Measurements from ENCODE around the gene EPN2.
"Not testable (repeated sequence)": the region's sequence is repeated elsewhere in the genome, so short reads cannot be mapped to it uniquely, and the experiment has no call there.

Gene EPN2

DNA sequence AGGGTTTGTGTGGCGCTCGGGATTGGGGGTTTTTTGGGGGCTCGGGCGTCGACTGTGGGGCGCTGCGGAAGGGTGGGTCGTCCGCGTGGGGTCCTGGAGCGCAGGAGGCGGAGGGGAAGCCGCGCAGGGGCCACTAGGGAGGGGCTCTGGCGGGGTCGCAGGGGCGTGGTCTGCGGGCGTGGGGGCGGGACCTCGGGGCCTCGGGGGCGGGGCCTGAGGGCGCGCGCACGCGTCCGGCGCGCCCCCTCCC lies at the start of gene EPN2:
EPN2 (plus strand) TSS at position 228 of the 250 bp plus-strand sequence. CDS start 45,754 bp downstream, outside the sequence.
- not testable (repeated sequence) for DNase-seq

DNA sequence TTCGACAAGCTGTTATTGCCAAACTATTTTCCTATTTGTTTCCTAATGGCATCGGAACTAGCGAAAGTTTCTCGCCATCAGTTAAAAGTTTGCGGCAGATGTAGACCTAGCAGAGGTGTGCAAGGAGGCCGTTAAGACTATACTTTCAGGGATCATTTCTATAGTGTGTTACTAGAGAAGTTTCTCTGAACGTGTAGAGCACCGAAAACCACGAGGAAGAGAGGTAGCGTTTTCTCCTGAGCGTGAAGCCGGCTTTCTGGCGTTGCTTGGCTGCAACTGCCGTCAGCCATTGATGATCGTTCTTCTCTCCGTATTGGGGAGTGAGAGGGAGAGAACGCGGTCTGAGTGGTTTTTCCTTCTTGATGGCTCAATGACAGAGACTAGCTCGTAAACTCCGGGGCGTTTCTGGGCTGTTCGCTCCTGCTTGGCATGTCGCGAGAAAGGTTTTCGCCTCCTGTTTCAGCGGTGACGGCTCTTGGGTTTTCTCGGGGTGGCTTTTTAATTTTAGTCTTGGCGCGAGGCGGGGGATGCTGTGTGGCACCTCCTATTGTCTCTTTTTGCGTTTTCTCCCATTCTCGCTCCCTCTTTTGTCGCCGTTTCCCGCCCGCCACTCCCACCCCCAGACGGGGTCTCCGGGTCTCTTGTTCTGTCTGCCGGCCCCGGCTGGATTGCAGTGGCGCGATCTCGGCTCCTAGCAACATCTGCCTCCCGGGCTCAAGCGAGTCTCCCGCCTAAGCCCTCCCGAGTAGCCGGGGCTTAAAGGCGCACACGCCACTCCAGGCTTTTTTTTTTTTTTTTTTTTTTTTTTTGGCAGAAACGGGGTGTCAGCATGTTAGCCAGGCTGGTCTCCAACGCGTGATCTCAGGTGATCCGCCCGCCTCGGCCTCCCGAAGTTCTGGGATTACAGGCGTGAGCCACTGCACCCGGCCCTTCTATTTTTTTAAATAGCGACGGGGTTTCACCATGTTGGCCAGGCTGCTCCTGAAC lies 49.0 kb upstream of the EPN2 start:
- not testable (repeated sequence) for DNase-seq

DNA sequence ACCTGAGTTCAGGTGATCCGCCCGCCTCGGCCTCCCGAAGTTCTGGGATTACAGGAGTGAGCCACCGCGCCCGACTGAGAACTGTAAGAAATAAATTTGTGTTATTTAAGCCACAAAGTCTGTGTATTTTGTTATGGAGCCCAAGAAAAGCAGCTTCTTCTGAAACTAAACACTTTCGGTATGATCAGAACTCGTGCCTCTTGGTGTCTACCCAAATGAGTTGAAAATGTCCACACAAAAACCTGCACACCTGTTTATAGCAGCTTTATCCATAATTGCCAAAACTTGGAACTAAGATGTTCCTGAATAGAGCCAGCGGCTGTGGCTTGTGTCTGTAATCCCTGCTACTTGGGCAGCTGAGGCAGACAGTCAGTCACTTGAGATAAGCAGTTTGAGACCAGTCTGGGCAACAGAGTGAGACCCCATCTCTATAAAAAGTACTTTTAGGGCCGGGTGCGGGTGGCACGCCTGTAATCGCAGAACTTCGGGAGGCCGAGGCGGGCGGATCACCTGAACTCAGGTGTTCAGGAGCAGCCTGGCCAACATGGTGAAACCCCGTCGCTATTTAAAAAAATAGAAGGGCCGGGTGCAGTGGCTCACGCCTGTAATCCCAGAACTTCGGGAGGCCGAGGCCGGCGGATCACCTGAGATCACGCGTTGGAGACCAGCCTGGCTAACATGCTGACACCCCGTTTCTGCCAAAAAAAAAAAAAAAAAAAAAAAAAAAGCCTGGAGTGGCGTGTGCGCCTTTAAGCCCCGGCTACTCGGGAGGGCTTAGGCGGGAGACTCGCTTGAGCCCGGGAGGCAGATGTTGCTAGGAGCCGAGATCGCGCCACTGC lies 48.1 kb upstream of the EPN2 start:
- not testable (repeated sequence) for DNase-seq

DNA sequence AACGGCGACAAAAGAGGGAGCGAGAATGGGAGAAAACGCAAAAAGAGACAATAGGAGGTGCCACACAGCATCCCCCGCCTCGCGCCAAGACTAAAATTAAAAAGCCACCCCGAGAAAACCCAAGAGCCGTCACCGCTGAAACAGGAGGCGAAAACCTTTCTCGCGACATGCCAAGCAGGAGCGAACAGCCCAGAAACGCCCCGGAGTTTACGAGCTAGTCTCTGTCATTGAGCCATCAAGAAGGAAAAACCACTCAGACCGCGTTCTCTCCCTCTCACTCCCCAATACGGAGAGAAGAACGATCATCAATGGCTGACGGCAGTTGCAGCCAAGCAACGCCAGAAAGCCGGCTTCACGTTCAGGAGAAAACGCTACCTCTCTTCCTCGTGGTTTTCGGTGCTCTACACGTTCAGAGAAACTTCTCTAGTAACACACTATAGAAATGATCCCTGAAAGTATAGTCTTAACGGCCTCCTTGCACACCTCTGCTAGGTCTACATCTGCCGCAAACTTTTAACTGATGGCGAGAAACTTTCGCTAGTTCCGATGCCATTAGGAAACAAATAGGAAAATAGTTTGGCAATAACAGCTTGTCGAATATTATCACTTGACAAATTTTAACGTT lies 47.3 kb upstream of the EPN2 start:
- not testable (repeated sequence) for DNase-seq

DNA sequence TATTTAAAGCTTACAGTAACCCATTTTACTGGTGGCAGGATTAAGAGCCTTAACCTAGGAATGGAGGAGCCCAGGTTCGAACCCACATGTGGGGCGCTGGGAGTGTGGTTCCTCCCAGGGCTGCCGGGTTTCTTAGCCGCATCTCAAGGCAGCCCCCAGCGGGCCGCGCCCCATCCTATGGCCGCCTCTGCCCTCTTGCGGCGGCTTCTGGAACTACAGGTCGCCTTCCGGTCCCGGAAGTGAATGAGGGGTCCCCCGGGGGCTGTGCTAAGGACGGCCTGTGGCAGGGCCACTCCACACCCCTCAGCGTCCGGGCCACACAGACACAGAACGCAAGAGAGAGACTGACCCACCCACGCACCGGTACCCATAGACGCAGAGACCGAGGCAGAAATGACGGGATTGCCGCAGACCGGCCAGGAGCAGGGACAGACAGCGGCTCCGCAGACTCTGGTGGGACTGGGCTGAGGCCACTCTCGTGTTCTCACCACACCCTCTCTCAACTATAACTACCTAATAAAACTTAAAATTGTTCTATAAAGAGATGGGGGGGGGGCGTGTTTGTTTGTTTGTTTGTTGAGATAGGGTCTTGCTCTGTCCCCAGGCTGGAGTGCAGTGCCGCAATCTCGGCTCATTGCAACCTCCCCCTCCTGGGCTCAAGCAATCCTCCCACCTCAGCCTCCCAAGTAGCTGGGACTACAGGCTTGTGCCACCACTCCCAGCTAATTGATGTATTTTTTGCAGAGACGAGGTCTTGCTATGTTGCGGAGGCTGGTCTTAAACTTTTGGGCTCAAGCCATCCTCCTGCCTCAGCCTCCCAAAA lies 40.6 kb upstream of the EPN2 start:
- not testable (repeated sequence) for DNase-seq

DNA sequence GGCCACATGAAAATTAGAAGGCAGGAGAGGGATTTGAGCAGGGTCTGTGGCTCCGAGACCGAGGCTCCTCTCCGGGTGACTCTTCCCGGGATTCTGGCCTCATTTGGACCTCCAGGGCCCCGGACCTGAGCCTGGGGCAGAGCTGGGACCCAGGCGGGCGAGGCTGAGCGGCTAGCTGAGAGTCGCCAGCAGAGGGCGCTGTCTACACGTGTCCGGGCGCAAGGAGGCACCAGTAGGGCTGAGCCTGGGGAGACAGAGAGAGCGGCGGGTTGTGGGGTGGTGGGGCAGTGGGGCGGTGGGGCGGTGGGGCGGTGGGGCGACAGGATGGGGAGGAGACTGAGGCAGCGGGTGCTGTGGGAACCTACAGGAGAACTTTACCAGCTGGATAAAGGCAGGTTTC lies 34.7 kb upstream of the EPN2 start:
- DNase-seq, result not testable (repeated sequence)

DNA sequence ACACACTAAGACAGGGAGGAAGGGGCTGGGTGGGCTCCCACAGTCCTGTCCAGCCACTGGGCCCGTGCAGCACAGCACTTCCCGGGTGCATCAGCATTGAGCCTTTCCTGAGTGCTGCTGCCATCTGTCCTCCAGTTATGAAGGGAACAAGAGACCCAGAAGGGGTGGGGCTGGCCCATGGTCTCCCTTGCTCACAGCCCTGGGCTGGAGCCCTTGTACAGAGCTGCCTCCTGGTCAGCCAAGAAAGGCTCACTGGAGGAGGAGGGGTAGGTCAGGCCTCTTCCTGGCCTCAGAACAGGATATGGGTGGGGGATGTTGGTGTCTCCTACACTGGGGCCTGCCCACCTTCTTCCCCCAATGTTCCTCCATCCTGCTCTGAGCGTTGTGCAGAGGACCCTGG lies 33.7 kb upstream of the EPN2 start:
- DNase-seq, result not testable (repeated sequence)

DNA sequence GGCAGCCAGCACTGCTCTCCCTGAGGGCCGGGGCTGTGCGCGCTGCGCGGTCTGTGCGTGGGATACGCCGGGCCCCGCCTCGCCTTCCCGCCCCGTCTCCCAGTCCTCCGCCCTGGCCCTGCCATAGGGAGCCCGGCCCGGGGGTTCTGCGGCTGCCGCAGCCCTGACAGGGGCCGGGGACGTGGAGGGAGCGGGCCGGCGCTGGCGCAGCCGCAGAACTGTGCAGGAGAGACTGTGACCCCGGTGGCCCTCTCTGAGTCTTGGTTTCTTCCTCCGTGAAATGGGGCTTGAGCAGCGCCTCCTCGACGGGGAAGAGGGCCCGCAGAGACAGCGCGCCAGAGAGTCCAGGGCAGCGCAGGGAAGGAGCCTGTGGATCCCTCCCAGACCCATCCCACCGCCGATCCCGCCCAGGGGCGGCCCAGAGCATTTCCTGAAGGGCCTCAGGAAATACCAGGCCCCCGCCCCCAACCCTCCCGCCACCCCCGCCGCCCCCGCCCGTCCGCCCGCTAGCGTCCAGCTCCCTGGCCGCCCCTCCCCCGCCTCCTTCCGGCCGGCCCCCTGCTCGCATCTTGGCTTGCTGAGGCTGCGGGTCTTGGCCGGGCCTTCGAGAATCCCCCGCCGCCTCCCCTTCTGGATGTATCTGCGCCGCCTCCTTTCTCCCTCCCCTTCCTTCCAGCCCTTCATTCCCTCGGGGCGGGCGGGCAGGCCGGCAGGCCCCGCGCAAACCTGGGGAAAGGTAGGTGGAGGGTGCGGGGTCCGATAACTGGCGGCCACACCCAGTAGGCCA lies 21.9 kb upstream of the EPN2 start:
- not testable (repeated sequence) for DNase-seq

DNA sequence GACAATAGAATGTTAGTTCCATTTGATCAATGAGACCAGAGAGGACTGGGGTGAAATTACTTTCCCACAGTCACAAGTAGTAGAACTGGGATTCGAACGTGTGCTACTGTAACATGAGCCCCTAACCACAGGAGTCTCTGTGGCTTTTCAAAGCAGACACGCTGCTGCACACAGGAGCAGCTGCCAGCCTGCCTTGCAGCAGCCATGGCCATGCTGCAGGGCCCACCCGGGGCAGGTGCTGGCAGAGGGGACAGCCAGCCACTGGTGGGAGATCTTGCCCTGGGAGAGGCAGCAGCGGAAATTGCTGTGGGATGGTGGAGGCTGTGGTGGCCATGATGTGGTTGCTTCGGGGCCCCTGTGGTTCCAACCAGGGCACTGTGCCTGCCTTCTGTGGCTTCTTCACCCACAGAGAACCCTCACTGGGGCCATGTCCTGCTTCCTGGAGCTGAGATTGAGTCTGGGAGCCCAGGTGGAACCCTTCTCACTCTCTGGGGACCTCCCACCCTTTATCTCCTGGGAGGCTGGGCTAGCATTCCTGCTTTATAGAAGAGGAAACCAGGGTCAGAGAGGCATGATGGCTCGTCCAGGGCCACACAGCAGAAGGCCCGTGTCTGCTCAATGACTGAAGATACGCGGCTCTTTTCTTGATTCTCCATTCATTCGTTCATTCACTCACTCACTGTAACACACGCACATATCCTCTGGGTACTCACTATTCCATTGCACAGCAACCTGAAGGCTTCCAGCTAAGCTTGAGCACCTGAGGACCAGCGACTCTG lies 20.8 kb upstream of the EPN2 start:
- not testable (repeated sequence) for DNase-seq

DNA sequence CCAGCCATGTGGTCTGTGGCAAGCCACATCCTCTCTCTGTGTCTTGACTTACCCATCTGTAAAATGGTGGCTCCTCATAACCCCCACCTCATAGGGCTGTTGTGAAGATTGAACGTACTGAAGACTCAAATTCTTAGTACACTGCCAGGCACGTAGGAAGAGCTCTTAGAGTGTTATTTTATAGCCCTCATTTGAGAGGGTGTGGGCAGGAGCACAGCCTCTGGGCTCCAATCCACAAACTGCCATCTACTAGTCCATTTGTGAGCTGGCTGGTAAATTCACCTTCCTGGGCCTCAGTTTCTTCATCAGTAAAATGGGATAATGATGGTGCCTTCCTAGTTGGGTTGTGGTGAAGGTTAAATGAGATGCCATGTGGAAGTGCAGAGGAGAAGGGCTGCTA lies 18.3 kb upstream of the EPN2 start:
- not testable (repeated sequence) for DNase-seq

DNA sequence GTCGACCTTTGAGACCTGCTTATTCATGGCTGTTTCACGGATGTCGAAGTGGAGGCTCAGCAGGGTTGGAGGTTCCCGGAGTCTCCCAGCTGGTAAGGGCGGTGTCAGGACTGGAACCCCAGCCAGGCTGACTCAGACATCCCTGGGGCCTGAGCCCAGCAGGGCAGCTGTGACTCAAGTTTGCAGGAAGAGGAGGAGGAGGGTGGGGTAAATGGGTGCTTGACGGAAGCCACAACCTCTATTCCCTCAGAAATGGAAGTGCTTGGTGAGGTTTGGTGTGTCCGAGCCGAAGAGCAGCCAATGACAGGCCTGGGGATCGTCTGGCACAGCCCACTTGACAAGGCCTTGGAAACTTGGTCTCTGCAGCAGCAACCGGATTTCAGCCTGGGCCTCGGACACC lies 17.8 kb upstream of the EPN2 start:
- DNase-seq, result not testable (repeated sequence)

DNA sequence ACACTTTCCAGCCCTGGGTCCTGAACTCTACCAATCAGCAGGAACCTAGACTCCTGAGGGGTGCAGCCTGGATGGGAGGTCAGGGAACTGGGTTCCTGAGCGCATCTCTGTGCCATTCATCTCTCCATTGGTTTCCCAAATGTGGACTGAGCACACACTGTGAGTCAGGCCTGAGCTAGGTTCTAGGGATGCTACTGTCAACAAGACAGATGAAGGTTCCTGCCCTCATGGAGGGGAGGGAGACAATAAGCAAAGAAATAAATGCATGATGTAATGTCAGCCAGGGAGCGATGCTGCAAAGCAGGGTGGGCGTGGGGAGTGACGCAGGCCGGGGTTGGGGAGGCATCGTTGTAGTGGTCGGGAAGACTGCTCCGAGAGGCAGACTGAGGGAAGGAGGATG lies 17.0 kb upstream of the EPN2 start:
- not testable (repeated sequence) for DNase-seq

DNA sequence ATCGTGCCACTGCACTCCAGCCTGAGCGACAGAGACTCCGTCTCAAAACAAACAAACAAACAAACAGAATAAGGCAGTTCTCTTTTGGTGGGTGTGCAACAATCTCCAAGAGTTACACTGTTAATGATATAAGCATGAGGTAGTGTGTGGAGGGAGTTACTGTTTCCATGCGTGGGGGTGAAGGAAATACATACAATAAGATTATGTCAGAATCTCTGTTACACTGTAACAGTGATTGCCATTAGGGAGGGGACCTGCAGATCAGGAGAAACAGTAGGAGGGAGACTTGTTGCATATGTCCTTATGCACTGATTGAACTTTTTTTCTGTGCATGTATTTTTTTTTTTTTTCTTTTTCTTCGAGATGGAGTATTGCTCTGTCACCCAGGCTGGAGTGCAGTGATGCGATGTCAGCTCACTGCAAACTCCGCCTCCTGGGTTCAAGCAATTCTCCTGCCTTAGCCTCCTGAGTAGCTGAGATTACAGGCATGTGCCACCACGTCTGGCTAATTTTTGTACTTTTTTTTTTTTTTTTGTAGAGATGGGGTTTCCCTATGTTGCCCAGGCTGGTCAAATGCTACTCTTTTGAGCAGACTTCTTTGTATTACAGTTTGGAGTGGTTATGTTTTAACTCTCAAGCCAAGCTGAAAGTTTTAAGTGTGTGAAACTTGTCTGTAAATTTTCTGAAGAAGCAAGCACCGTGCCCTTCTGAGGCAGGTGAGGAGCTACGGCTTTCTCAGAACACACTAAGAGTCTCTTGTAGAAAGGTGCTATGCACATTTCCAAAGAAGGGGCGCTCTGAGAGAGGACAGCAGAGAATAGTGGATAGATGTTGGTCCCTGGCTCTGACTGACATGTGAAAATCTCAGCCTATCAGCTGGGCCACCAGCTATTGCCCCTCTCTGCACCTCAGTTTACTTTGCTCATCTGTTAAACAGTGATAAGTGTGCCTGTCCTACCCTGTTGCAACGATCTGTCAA lies 10.3 kb upstream of the EPN2 start:
- DNase-seq, result not testable (repeated sequence)

DNA sequence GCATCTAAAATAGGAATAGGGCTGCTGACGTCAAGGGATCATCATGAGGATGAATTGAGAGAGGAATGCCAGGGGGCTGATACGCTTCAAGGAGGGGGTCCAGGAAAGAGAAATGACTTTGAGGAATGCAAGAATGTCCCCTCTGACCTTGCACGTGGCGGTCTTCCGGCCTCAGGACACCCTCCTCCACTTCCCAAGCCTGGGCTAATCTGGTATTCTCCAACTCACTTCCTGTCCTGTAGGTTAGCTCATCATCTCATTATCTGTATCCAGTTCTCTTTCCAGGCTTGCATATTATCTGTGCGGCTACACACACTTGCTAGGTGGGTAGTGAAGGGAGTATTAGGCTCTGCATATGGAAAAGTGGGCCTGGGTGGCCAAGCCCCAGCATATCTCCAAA lies 2.5 kb upstream of the EPN2 start:
- DNase-seq, result not testable (repeated sequence)

DNA sequence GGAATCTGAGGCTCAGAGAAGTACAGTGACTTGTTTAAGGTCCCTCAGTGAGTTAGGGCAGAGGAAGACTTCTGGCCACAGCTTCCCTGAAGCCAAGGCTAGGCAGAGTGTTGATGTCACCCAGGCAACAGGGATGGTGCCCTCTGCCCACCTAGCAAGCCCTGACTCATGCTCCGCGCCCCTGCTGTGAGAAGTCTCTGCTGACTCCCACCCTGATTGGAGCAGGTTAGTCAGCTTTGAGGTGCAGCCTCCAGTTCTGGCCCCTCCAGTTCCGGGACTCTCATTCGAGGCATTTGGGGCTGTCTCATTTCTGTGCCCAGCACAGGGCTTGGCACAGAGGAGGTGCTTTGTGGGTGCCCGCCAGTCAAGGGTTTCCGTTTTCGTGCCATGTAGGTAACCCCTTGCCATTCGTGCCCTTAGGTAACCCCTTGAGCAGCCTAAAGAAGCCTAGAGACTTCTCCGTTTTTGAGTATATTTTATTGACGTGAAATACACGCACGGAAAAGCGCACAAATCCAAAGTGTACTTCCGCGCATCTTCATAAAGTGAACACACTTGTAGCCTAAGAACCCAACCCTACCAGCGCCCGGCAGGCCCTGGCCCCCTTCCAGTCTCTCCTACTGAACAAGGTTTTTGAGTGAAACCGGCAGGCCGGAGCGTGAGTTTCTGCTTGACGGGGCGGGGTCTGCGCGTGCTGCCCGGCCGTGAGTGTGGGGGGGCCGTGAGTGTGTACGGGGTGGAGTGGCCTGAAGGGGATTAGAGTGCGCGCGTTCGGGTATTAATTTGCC lies 621 bp upstream of the EPN2 start:
- DNase-seq, result not testable (repeated sequence)

DNA sequence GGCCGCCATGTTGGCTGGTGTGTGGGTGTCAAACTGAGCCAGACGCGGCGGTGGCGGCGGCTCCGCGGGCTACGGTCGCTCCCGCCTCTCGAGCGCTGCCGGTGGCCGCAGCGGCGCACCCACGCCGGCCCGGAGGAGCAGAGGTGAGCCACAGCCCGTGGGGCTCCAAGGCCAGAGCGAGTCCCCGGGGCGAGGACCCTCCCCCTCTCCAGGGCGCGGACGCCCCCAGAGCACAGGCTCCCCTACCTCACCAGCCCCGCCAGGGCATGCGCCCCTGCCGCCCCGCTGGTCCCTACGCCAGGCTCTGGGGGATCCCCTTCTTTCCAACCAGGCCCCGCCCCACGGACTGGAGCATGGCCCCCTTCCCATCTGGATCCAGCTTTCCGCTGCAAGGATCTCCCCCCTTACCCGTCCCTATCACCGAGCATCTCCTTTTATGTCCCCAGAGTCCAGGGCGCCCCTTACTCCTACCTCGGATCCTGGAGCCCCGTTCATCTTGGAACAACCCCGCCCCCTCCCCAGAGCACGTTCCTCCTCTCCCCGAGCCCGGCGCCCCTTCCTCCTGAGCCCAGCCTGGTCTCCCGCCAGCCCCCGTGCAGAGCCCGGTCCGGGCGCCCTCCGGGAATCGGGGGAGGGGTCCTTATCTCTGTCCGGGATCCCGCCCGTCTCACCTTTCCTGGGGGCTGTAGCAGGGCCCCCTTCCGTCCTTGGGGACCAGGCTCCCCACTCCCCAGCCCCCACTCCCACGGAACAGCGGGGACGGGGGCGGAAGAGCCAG lies 412 bp downstream of the EPN2 start:
- DNase-seq, result no peak

DNA sequence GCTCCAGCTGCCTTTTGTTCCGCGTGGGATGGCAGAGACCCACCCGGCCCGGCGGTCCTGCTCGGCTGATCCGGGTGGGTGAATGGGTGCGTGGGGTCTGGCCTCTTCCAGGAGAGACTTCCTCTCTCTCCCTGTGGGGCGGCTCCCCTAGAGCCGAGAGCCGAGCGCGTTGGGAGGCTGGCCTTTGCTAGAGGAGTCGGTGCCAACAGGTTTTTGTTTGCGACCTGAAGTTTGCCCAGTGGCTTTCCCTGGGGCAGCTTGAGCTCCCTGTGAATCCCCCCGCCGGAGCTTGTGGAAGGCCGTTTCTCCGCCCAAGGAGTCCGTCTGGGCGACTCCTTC lies 970 bp downstream of the EPN2 start:
- DNase-seq, result no peak

DNA sequence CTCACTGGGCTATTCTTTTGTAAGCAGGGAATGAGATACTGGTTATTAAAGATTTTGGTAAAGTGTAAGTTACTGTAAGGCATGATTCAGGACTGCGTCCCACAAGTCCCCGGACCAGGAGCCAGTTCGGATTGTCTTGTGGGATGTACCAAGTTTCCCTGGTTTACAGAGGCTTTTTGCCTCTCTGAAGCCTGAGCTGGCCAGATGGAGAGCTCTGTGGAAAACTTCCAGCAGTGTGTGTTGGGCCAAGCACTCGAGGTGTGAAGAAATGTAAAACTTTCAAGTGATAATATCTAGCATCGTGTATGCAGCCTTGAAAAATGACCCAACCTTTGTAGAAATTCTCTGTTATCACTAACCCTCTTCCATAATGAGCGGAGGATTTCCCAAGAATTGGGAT lies 2.4 kb downstream of the EPN2 start:
- DNase-seq, result no peak
